Brain pericyte (primary cell): ENCODE measurements around the gene COL5A1.

Source experiments
- DNase-seq: peaks from one replicate; pipeline ENCODE4 v3.0.0-alpha.2; 2012; ENCODE audit warnings: low read depth, low spot score

COL5A1 gene

GRCh38 chr9:134766587-134766986, 125.0 kb downstream of the COL5A1 start:
- DNase-seq: no peak

- no peak for DNase-seq
Observed at GRCh38 chr9:134768332-134768708, 126.7 kb downstream of the COL5A1 start.

- DNase-seq: no peak
Observed at GRCh38 chr9:134768709-134769351, 127.2 kb downstream of the COL5A1 start.

GRCh38 chr9:134770972-134771971, 129.7 kb downstream of the COL5A1 start:
- no peak for DNase-seq

GRCh38 chr9:134772331-134772730, 130.7 kb downstream of the COL5A1 start:
- DNase-seq: no peak

GRCh38 chr9:134773842-134774241, 132.2 kb downstream of the COL5A1 start:
- no peak for DNase-seq

- no peak for DNase-seq
Observed at GRCh38 chr9:134774410-134774809, 132.8 kb downstream of the COL5A1 start.

GRCh38 chr9:134775081-134775951, 133.7 kb downstream of the COL5A1 start:
- DNase-seq: no peak

GRCh38 chr9:134776080-134776796, 134.6 kb downstream of the COL5A1 start:
- no peak for DNase-seq

- DNase-seq: no peak
Observed at GRCh38 chr9:134777153-134777552, 135.6 kb downstream of the COL5A1 start.

- no peak for DNase-seq
Observed at GRCh38 chr9:134778156-134778555, 136.6 kb downstream of the COL5A1 start.

GRCh38 chr9:134778841-134779411, 137.3 kb downstream of the COL5A1 start:
- DNase-seq: no peak

GRCh38 chr9:134779640-134780039, 138.0 kb downstream of the COL5A1 start:
- no peak for DNase-seq

- DNase-seq: no peak
Observed at GRCh38 chr9:134781591-134782302, 140.1 kb downstream of the COL5A1 start.

GRCh38 chr9:134782921-134783698, 141.5 kb downstream of the COL5A1 start:
- DNase-seq: no peak

GRCh38 chr9:134783699-134784039, 142.1 kb downstream of the COL5A1 start:
- no peak for DNase-seq

- no peak for DNase-seq
Observed at GRCh38 chr9:134784577-134785305, 143.1 kb downstream of the COL5A1 start.

GRCh38 chr9:134785325-134786108, 143.9 kb downstream of the COL5A1 start:
- no peak for DNase-seq
